SU-DHL-6 (cell line): ENCODE measurements around the gene RGL1.

Experiments
- EZH2phosphoT487 ChIP-seq: fragments of 200-600 bp; sonication (generic), shearing (Covaris generic); conservative IDR thresholded peaks from 2 replicates; pipeline ENCODE4 v1.6.1; 2018; ENCODE audit warnings: mild to moderate bottlenecking, antibody characterized with exemption, low read length, moderate library complexity, mixed read lengths
- TF ChIP-seq, protein P1 (sequence below): fragments of 200-600 bp; sonication (generic); IDR thresholded peaks from one replicate; pipeline ENCODE4 v1.5.1; 2017; ENCODE audit warnings: antibody characterized with exemption, mild to moderate bottlenecking, low read length, moderate library complexity; ENCODE audit not compliant: insufficient read depth, poor library complexity, severe bottlenecking

DNA sequence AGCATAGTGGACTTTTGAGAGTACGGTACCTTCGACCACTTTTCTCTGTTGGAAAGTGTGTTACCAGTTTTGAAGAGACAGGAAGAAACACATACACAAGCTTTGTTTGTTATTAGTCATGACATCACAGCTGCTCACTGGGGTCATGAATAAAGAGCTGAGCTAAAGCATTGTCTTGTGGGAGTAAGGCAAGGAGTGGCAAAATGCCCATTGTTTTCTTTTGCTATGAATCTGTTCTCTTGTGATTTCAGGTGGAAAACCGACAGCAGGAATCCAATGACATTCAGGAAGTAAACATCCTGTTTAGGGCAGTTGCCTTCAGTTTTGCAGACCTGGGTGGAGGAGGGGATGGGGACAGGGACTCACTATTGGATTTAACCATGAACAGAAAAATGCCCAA lies 66.2 kb downstream of the RGL1 start:
- TF ChIP-seq, protein P1, sequence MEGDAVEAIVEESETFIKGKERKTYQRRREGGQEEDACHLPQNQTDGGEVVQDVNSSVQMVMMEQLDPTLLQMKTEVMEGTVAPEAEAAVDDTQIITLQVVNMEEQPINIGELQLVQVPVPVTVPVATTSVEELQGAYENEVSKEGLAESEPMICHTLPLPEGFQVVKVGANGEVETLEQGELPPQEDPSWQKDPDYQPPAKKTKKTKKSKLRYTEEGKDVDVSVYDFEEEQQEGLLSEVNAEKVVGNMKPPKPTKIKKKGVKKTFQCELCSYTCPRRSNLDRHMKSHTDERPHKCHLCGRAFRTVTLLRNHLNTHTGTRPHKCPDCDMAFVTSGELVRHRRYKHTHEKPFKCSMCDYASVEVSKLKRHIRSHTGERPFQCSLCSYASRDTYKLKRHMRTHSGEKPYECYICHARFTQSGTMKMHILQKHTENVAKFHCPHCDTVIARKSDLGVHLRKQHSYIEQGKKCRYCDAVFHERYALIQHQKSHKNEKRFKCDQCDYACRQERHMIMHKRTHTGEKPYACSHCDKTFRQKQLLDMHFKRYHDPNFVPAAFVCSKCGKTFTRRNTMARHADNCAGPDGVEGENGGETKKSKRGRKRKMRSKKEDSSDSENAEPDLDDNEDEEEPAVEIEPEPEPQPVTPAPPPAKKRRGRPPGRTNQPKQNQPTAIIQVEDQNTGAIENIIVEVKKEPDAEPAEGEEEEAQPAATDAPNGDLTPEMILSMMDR, result no peak
- no peak for TF ChIP-seq EZH2phosphoT487
